GM12874 (cell line): ENCODE measurements around the gene EVA1A.

Experiments used
- CTCF ChIP-seq: IDR thresholded peaks from 2 replicates; pipeline ENCODE4 v1.5.1; 2011; ENCODE audit warnings: low read depth, mild to moderate bottlenecking, control low read depth, low read length, moderate library complexity; ENCODE audit not compliant: insufficient read depth

EVA1A gene

GRCh38 chr2:75454241-75454620 lies 106.5 kb downstream of the EVA1A start:
- no peak for TF ChIP-seq CTCF

GRCh38 chr2:75453384-75454240 lies 107.1 kb downstream of the EVA1A start:
- TF ChIP-seq CTCF, result no peak

- TF ChIP-seq CTCF, result no peak
Observed at GRCh38 chr2:75450068-75450467, 110.7 kb downstream of the EVA1A start.

- TF ChIP-seq CTCF, result no peak
Observed at GRCh38 chr2:75447176-75447575, 113.6 kb downstream of the EVA1A start.
